ENCODE results near the gene SLC36A4.
"Not testable (repeated sequence)": the region's sequence is repeated elsewhere in the genome, so short reads cannot be mapped to it uniquely, and the experiment has no call there.

SLC36A4 gene

GRCh38 chr11:93193731-93194130 is 4.1 kb downstream of the SLC36A4 start:
- DNase-seq: no peak

DNA sequence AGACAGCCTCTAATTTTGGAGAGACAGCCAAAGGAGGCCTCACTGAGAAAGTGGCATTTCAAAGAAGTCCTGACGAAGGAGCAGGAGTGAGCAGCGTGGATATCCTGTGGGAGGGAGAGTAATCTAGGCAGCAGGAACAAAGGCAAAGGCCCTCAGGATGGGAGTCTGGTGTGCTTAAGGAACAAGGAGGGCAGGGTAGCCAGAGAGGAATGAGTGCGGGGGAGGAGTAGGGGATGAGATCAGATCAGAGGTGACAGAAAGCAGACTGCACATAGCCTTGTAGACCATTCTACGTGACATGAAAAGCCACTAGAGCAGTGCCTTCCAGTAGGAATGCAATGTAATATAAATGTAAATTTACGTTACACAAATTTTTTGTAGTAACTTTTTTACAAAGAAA is 5.6 kb downstream of the SLC36A4 start:
- DNase-seq: no peak

GRCh38 chr11:93189462-93189861 is 8.3 kb downstream of the SLC36A4 start:
- no peak for DNase-seq

DNA sequence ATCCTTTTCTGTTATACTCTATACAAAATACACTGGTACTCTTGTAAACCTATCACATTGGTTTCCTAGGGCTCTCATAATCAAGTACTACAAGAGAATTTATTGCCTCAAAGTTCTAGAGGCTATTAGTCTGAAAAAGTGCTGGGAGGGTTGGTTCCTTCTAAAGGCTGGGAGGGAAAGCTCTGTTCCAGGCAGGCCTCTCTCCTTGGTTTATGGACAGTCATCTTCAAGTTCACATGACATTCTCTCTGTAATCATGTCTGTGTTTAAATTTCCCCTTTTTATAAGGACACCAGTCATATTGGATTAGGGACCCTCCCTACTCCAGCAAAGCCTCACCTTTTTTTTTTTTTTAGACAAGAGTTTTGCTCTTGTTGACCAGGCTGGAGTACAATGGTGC is 9.1 kb downstream of the SLC36A4 start:
- no peak for DNase-seq

- no peak for DNase-seq
These were observed 10.5 kb downstream of the SLC36A4 start for GRCh38 chr11:93187290-93187689.

- not testable (repeated sequence) for DNase-seq
These were observed 19.9 kb downstream of the SLC36A4 start for GRCh38 chr11:93177891-93178290.

DNA sequence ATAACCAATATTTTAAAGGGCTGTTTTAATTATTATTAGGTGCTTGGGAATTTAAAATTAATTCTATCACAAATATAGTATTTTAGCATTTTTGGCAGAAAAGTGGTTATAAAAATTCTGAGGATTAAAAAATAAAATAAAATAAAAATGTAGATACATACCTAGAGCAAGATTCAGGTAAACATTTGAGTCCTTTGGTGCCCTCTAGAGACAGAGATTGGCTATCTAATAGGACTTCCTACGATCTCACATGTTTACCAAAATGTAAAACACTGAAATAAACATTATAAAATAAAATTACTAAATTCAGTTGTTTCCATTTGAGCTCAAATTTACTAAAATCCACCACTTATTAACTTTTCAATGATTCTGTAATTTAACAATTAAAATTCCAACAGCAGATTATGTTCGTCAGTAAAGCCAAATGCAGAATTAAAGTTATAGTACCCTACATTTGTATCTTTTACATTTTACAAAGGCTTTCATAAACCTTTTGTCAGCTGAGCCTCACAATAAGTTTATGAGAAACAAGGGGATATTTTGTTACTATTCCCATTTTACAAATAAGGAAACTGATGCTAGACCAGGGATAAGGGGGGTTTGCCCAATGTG is 27.7 kb downstream of the SLC36A4 start:
- no peak for DNase-seq

- DNase-seq: no peak
These were observed 28.6 kb downstream of the SLC36A4 start for GRCh38 chr11:93169143-93169542.

- DNase-seq: no peak
These were observed 30.9 kb downstream of the SLC36A4 start for GRCh38 chr11:93166862-93167261.

- DNase-seq: no peak
These were observed 31.6 kb downstream of the SLC36A4 start for GRCh38 chr11:93166194-93166593.

DNA sequence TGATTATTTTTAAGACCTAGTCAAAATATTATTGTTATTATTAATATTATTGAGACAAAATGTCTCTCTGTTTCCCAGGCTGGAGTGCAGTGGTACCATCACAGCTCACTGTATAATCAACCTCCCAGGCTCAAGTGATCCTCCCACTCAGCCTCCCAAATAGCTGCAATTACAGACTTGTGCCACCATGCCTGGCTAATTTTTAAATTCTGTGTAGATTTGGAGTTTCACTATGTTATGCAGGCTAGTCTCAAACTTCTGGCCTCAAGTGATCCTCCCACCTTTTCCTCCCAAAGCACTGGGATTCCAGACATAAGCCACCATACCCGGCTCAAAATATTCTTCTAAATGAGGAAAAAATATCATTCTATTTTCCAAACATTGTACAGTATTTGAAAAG is 37.0 kb downstream of the SLC36A4 start:
- no peak for DNase-seq

DNA sequence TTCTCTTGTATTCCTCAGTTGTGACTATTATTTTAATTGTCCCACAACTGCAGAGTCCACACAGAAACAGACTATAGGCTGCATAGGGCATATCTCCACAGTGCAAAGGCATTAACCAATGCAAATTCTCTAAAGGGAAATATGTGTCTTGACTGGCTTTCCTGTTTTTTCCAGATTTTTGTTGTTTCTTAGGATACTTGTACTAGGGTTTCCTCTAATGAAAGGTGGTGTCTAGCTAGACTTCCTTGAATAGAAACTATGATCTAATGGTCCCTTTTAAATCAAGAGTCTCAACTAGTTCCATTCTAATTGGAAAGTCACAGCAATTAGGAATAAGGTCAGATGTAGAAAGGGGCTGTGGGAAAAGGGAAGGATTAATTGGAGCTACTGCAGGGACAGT is 37.6 kb downstream of the SLC36A4 start:
- no peak for DNase-seq

DNA sequence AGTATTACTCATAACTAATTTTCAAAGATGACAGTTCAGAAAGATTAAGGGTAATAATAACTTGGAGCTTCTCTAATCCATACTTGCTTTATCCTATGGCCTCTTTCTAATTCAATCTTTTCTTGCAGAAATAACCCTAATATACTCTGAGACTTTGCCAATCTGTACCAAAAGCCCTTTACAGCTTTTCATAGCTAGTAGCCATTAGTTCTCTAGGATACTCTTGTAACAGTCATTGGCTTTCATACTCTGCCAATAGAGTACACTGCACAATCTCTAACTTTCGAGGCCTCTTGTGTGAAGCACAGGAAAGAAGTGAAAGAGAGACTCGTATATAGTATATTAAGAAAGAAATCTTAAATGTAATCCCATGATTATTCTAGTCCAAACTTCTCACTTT is 38.1 kb downstream of the SLC36A4 start:
- DNase-seq: no peak

DNA sequence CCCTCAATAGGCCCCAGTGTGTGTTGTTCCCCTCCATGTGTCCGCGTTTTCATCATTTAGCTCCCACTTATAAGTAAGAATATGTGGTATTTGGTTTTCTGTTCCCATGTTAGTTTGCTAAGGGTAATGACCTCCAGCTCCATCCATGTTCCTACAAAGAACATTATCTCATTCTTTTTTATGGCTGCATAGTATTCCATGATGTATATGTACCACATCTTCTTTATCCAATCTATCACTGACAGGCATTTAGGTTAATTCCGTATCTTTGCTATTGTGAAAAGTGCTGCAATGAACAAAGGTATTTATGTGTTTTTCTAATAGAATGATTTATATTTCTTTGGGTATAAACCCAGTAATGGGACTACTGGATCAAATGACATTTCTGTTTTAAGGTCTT is 42.1 kb downstream of the SLC36A4 start:
- DNase-seq: no peak

- DNase-seq: no peak
These were observed 52.3 kb downstream of the SLC36A4 start for GRCh38 chr11:93145390-93145915.

DNA sequence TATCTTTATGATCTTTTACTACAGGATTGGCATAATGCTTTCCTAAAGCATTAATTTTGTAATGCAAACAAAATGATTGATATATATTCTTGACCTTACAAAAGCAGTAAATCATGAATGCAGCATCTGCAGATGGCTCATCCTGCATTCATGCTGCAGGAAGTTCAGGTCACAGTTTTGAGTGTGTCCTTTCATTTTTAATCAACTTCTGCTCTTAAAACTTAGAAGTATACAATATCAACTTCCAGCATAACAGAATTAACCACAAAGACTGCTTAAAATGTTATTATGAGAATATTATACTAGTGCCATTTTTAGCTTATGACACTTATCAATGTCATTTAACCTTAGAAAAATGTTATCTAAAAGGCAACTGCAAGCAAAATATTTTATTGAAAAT is 54.0 kb downstream of the SLC36A4 start:
- DNase-seq: no peak

DNA sequence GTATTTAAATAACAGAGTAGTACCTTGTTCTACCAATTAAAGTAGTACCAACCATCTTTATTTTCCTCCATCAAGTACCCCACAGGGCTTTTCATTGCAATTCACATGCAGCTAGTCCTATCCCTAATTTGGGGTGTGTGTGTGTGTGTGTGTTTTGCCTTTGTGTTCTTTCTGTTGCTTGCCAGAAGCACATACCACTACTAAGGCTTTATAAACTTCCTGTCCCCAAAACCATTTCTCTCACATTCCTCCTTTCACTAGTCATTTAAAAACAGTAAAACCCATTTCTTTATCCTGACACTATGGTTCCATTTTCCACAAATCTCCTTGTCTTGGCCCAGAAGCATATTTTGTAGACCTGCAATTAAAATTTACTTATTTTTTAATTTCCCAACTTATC is 54.6 kb downstream of the SLC36A4 start:
- DNase-seq: no peak

DNA sequence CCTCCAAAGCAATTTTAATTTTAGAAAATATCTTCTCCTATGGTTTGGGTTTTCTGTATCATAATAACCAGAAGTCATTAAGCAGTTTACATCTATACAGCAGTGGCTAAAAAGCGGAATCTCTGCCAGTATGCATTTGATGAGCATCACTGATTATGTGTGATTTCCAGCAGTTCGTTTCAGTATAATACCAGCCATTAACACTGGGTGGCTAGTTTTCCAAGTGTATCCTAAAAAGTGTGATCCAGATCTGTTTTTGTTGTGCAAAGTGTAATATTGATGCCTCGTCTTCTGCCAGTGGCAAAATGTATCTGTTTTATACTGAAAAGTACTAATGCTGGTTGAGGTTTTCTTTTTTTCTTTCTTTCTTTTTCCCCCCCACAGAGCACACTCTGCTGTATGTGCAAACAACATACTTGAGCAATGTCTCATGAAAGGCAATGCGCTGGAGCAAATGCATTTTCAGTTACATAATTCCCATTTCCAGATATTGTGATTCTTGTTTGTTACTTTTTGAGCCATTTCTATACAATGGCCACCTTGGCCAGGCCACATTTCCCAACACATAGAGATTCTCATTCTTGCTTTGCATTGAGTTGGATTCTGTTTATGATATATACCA is 64.2 kb downstream of the SLC36A4 start:
- DNase-seq: no peak

DNA sequence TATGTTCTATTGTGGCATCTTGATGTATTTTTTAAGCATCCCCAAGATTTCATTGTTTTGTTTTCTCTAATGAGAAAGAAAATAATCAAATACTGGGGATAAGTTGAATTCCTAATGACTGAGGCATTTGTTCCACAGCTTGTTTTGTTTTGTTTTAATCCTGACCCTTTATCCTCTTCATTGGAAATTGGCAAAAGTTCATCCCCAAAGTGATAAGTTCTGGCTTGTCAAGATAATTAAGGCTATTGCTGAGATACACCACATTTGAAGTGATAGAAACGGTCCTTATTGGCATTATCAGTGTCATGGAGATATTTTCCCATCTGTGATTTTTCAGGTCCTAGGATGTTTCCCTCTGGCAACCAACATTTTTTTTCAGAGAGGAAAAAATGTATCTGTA is 65.0 kb downstream of the SLC36A4 start:
- no peak for DNase-seq

- no peak for DNase-seq
These were observed 66.1 kb downstream of the SLC36A4 start for GRCh38 chr11:93131709-93132108.

GRCh38 chr11:93128574-93128973 is 69.2 kb downstream of the SLC36A4 start:
- DNase-seq: no peak

- no peak for DNase-seq
These were observed 74.4 kb downstream of the SLC36A4 start for GRCh38 chr11:93123351-93123898.

DNA sequence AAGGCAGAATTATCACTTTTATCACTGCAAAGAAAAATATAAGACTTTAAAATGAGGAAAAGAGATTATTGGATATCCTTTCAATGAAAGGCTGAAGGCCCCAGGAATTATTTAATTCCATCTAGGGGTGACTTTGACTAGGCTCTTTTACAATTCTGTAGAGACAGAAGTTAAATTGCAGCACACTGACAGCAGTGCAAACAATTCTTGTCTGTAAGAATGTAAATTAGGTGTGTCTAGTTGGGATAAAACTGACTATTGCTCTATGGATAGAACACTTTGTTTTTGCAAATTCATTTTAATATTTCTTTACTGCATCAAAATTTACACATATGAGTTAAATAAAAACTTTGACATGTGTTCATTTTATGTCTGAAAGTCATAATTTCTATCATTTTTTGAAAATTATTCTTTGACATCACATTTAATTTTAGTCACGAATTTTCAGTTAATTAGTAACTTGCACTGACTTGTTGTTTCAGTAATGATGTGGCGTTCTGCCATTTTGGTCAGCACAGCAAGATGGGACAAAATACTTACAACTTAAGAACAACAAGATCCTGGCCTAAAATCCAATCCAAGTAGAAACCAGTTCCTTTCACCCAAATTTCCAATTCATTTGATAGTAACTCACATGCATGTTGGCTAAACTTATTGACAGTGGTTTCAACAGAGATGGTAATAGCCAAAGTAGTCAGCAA is 75.1 kb downstream of the SLC36A4 start:
- DNase-seq: no peak

GRCh38 chr11:93118276-93118675 is 79.5 kb downstream of the SLC36A4 start:
- DNase-seq: no peak

Measured in activated CD4-positive, alpha-beta T cell treated with anti-CD3 and anti-CD28 coated beads for 1 hour (primary cell).